HG02973 (cell line): ENCODE data around the gene TMEM126B.
"Not testable (repeated sequence)": the region's sequence is repeated elsewhere in the genome, so short reads cannot be mapped to it uniquely, and the experiment has no call there.

ENCODE experiments used
- ATAC-seq: cut with Tn5 transposase; IDR thresholded peaks from one replicate; pipeline ENCODE4 v1.9.1; 2021; ENCODE audit warnings: moderate library complexity; ENCODE audit not compliant: unreplicated experiment

The TMEM126B gene

GRCh38 chr11:85647604-85648299, 19.4 kb downstream of the TMEM126B start, which contains the start of gene TMEM126A:
Gene TMEM126A, plus strand, starts transcription at chr11:85647967. Its CDS starts 2,289 bp downstream, at chr11:85650256.
- ATAC-seq = peak; percentile 99

DNA sequence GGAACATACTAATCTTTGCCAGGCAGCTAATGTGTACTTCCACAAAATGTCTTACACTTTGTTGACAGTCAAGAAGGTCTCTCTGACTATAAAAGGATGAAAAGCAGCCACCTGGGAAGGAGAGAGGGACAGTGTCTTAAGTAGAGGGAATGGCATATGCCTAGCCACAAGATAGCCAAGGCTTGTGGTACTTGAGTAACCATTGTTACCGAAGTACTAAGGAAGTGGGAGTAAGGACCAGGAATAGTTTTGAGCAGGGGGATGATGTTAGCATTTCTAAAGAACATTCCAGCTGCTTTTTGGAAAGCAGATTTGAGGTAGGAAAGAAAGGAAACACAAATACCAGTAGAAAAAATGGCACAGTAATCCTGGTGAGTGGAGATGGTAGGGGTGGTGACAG, 22.7 kb downstream of the TMEM126B start:
- no peak for ATAC-seq

DNA sequence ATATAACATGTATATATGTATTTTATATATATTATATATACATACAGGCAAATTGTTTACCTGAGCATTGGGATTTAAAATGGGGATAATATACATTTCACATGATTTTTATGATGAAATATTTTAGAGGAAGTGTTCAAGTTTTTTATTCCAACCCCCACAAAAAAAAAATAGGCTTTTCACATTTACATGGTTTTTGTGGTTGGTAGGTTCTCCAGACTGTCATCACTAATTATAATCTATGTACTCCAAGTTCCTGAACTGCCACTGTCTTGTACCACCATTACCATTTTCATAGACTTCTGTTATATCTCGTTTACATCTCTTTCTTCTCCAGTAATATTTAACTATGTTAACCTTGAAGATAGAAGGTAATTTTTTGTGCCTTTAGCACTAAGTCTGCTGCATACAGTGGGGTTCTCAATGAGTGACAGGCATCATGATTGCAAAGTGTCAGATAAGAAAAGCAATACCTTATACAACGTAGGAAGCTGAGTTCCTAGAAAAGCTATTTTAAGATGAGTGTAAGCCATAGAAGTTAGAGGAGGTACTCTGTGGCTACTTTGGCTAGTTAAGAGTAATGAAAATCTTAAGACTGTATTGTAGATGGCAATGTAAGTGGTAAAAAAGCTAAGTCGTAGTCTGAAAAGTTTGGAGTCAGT, 24.5 kb downstream of the TMEM126B start:
- ATAC-seq = no peak

GRCh38 chr11:85654343-85654742, 25.9 kb downstream of the TMEM126B start:
- ATAC-seq = not testable (repeated sequence)

- no peak for ATAC-seq
These were observed 28.4 kb downstream of the TMEM126B start for GRCh38 chr11:85656777-85657176.

DNA sequence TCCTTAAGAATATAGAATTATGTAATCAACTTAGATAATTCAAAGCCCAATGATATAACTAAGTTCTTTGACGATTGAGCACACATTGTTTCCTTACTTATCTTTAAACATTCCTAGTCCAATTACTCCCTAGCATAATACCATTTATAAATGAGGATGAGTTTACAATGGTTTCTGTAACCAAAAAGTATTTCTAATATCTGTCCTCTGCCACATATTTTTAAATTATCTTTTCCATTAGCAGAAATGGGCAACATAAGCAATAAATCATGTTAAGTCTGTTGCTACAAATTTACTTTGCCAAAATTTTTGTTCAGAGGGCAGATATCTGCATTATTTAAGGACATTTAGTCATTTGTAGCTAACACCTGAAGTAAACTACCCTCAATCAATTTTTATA, 29.8 kb downstream of the TMEM126B start:
- ATAC-seq = no peak

DNA sequence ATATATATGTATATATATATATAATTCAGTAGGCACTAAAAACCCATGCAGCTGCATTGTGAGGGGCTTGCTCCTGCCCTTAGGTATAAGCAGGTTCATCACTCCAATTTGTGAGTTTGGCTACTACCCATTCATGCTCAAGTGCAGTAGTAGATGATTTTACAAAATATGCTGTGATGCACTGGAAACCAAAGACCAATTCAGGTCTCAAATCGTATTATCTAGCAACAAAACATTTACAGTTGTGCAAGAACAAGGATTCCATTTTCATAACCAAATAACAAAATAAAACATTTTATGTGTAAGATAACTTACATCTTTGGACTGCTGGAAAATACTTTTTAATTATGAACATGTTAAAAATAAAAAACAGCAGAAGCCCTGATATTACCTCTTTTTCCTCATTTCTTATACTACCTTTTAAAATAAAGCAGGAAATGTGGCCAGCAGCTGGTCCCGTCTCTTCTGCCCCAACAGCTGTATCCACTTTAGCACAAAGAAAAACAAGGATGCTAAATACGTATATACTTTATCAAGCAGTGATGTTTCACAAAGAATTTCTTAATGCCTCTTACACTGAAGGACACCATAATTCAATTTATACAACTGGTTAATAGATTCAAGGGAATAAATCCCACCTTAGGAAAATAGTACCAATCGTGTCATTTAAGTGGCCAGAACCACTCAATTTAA, 33.7 kb downstream of the TMEM126B start:
- no peak for ATAC-seq

GRCh38 chr11:85663080-85663752, 34.8 kb downstream of the TMEM126B start:
- no peak for ATAC-seq

GRCh38 chr11:85663753-85664614, 35.6 kb downstream of the TMEM126B start:
- peak; percentile 71 for ATAC-seq

DNA sequence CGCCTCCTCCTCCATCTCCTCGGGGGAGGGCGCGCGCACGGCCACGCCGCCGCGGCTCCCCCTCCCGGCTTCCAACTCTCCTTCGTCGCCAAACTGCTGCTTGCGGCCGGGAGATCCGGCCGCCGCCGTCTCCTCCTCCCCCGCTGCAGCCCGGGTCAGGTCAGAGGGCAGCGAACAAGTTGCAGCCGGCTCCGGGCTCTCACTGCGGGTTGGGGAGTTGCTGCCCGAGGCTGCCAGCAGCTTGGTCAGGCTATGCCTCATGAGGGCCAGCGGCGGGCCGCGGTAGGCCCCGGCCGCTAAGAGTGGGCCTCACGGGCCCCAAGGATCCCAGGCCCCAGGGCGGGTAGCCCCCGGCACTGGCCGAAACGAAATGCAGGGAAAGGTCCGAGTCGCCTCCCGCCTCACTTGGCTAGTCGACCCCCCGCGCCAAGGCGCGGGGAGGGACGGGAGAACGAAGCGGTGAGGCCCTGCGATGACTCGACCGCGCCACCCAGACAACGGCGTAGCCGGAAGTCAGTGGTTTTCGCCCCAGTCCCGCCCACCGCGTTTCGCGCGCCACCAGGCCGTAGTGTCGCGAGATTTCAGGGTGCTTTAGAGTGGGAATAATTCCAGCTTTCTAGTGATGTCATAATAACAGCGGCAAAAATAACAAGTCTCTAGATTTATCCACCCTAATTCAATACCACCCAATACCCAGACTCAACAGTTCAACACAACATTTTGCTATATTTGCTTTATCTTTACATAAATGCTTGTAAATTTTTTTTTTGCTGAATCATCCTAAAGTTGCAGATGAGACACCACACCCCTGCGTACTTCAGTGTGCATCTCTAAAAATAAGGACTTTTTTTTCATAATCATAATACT, 36.5 kb downstream of the TMEM126B start, which contains the start of gene CREBZF:
Gene CREBZF, minus strand, starts transcription at position 515 of the 867 bp plus-strand sequence. Its CDS starts 254 bp downstream, at position 261.
- peak; percentile 89 for ATAC-seq

GRCh38 chr11:85665733-85666132, 37.3 kb downstream of the TMEM126B start:
- no peak for ATAC-seq

- ATAC-seq = no peak
These were observed 38.3 kb downstream of the TMEM126B start for GRCh38 chr11:85666687-85667086.

- no peak for ATAC-seq
These were observed 39.8 kb downstream of the TMEM126B start for GRCh38 chr11:85668157-85668556.

GRCh38 chr11:85670949-85671663, 42.7 kb downstream of the TMEM126B start:
- not testable (repeated sequence) for ATAC-seq

DNA sequence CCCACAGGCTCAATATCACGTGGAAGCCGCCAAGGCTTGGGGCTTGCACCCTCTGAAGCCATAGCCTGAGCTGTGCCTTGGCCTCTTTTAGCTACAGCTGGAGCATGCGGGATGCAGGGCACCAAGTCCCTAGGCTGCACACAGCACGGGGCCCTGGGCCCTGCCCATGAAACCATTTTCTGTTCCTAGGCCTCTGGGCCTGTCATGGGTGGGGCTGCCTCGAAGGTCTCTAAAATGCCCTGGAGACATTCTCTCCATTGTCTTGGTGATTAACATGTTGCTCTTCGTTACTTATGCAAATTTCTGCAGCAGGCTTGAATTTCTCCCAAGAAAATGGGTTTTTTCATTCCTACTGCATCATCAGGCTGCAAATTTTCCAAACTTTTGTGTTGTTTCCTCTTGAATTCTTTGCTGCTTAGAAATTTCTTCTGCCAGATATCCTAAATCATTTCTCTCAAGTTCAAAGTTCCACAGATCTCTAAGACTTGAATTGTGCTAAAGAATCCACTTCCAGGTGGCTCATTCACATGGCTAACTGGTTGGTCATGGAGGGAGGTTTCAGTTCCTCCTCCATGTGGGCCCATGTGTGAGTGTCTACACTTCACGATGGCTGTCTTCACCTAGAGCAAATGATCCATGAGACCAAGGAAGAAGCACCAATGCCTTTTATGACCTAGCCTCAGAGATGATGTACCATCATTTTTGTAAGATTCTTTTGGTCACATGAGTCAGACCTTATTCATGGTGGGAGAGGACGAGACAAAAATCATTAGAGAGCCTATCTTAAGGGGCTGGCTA, 43.9 kb downstream of the TMEM126B start:
- ATAC-seq = no peak

DNA sequence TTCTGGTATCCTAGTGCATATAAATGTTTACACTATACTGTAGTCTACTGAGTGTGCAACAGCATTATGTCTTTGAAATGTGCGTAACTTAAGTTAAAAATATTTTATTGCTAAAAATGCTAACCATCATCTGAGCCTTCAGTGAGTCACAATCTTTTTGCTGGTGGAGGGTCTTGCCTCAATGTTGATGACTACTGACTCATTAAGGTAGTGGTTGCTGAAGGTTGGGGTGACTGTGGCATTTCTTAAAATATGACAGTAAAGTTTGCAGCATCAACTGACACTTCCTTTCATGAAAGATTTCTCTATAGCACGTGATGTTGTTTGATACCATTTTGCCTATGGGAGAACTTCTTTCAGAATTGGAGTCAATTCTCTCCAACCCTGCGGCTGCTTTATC, 45.0 kb downstream of the TMEM126B start:
- no peak for ATAC-seq

GRCh38 chr11:85679576-85679975, 51.2 kb downstream of the TMEM126B start:
- ATAC-seq = no peak

DNA sequence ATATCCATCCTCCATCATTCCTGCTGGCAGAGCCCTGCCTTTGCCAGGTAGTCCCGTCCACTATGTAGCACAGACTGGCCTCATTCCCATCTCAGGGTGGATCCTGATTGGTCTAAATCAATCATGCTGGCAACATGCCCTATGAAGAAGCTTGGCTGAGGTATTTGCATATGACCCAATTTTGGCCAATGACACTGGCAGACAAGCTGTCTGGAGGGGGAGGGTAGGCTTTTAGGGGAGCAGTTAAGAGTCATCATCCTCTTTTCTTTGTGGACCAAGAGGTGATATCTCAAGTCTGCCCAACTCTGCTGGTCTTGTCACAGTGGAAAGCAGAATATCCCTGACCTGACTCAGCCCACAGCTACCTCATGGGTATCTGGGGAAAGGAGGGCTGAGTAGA, 52.5 kb downstream of the TMEM126B start:
- no peak for ATAC-seq
